Muscle of arm (tissue), 12 donors: ENCODE measurements around the gene THAP6. TPM values are rescaled to one million over a fixed set of nuclear protein-coding genes. Genes with fewer than 3 reads are reported as not detected.

ENCODE experiments used
- DNase-seq: peaks from one replicate; pipeline ENCODE4 v3.0.0-alpha.2; 2013
- polyA plus RNA-seq, 12 donors: library from polyadenylated mRNA; unstranded; fragments of 120-200 nt; gene quantifications; one replicate each; pipeline ENCODE4 v1.2.1, GENCODE V29; 2013; ENCODE audit not compliant: insufficient read length in 12 of 12

The THAP6 gene
- polyA plus RNA-seq, 12 donors, result 12.2 to 26.1 (median 19.2) TPM; not detected in 1

- DNase-seq, result no peak
Measured at GRCh38 chr4:75566911-75567310, 52.6 kb downstream of the THAP6 start.

DNA sequence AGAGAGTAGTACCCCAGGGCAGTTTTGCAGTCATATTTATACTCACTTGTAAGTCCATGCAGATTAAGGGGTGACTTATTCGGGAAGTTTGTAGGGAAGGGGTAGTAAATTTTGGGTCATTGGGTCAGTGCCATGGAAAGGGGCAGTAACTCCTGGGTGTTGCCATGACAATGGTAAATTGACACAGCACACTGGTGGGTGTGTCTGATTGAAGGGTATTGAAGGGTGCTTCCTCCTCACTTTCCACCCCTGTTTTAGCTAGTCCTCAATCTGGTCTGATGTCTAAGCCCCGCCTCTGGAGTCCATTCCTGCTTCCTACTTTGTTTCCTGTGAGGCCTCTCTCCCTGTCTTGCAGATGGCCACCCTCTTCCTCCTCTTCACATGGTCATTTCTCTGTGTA, 53.5 kb downstream of the THAP6 start:
- no peak for DNase-seq

Other genes with a start within 250 kb of the THAP6 start
- 10 to 100 TPM in 11 of 12 donors, not detected in 1; 14.0 to 34.4 (median 30.1) TPM for gene RCHY1, start 70 bp upstream of the THAP6 start, polyA plus RNA-seq
- gene ODAPH, start 41.6 kb downstream of the THAP6 start, polyA plus RNA-seq, result under 1 TPM in 3 of 12 donors, not detected in 9; 0.21 to 0.51 (median 0.29) TPM
- under 1 TPM in 9 of 12 donors, not detected in 3; 0.09 to 0.68 (median 0.18) TPM for gene CDKL2, start 116.1 kb downstream of the THAP6 start, polyA plus RNA-seq
- gene G3BP2, start 158.9 kb downstream of the THAP6 start, polyA plus RNA-seq, result 100 to 1,000 TPM in 11 of 12 donors, not detected in 1; 110 to 230 (median 163) TPM
- gene USO1, start 210.1 kb downstream of the THAP6 start, polyA plus RNA-seq, result 100 to 1,000 TPM in 11 of 12 donors, not detected in 1; 122 to 292 (median 220) TPM